Parathyroid adenoma (tissue), 2 donors: ENCODE data around the gene DNAH10.

Source experiments
- H2AFZ ChIP-seq: fragments of 300-600 bp; sonication (generic); one replicate; pipeline ENCODE4 v1.7.0; 2017; ENCODE audit warnings: antibody characterized with exemption, mild to moderate bottlenecking
- H3K27ac ChIP-seq: fragments of 300-600 bp; sonication (generic); one replicate; pipeline ENCODE4 v1.7.0; 2017
- H3K27me3 ChIP-seq: fragments of 300-600 bp; sonication (generic); one replicate; pipeline ENCODE4 v1.7.0; 2017; ENCODE audit warnings: low read length; ENCODE audit not compliant: control insufficient read depth, insufficient read depth
- H3K36me3 ChIP-seq: fragments of 300-600 bp; sonication (generic); one replicate; pipeline ENCODE4 v1.7.0; 2017; ENCODE audit warnings: low read length; ENCODE audit not compliant: control insufficient read depth, insufficient read depth
- H3K4me1 ChIP-seq: fragments of 300-600 bp; sonication (generic); one replicate; pipeline ENCODE4 v1.7.0; 2017; ENCODE audit warnings: control low read depth
- H3K4me2 ChIP-seq: fragments of 300-600 bp; sonication (generic); one replicate; pipeline ENCODE4 v1.7.0; 2017; ENCODE audit warnings: low read length
- H3K4me3 ChIP-seq: fragments of 300-600 bp; sonication (generic); one replicate; pipeline ENCODE4 v1.7.0; 2017; ENCODE audit warnings: low read depth, low read length
- H3K79me2 ChIP-seq: fragments of 300-600 bp; sonication (generic); one replicate; pipeline ENCODE4 v1.7.0; 2017; ENCODE audit warnings: control low read depth
- H3K9ac ChIP-seq: fragments of 300-600 bp; sonication (generic); one replicate; pipeline ENCODE4 v1.7.0; 2017; ENCODE audit warnings: mild to moderate bottlenecking
- H3K9me3 ChIP-seq: fragments of 300-600 bp; sonication (generic); one replicate; pipeline ENCODE4 v1.7.0; 2017; ENCODE audit warnings: low read length; ENCODE audit not compliant: control insufficient read depth
- TF ChIP-seq, protein P1 (sequence below): fragments of 300-600 bp; sonication (generic); IDR thresholded peaks from one replicate; pipeline ENCODE4 v1.7.0; 2017; ENCODE audit warnings: antibody characterized with exemption, mild to moderate bottlenecking
- donor health status: primary hyperparathyroidism.

DNAH10 gene

GRCh38 chr12:123843912-123844748 is 82.0 kb downstream of the DNAH10 start:
- TF ChIP-seq, protein P1, sequence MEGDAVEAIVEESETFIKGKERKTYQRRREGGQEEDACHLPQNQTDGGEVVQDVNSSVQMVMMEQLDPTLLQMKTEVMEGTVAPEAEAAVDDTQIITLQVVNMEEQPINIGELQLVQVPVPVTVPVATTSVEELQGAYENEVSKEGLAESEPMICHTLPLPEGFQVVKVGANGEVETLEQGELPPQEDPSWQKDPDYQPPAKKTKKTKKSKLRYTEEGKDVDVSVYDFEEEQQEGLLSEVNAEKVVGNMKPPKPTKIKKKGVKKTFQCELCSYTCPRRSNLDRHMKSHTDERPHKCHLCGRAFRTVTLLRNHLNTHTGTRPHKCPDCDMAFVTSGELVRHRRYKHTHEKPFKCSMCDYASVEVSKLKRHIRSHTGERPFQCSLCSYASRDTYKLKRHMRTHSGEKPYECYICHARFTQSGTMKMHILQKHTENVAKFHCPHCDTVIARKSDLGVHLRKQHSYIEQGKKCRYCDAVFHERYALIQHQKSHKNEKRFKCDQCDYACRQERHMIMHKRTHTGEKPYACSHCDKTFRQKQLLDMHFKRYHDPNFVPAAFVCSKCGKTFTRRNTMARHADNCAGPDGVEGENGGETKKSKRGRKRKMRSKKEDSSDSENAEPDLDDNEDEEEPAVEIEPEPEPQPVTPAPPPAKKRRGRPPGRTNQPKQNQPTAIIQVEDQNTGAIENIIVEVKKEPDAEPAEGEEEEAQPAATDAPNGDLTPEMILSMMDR, result no peak
- no peak overlapping the region for H3K4me2 ChIP-seq
- no peak overlapping the region for H3K27ac ChIP-seq
- H3K4me1 ChIP-seq, result no peaks in the 10 kb centered on the region
- H3K9me3 ChIP-seq, result no peaks in the 10 kb centered on the region
- no peak overlapping the region for H3K4me3 ChIP-seq
- H2AFZ ChIP-seq, result no peak overlapping the region
- no peak overlapping the region for H3K9ac ChIP-seq
- no peaks in the 10 kb centered on the region for H3K79me2 ChIP-seq
- H3K27me3 ChIP-seq, result no peaks in the 10 kb centered on the region
- H3K36me3 ChIP-seq, result no peaks in the 10 kb centered on the region

- H2AFZ ChIP-seq, result no peak overlapping the region
- H3K4me2 ChIP-seq, result no peak overlapping the region
- H3K36me3 ChIP-seq, result no peaks in the 10 kb centered on the region
- TF ChIP-seq, protein P1, result no peak
- no peak overlapping the region for H3K9ac ChIP-seq
- no peak overlapping the region for H3K27ac ChIP-seq
- H3K79me2 ChIP-seq, result no peaks in the 10 kb centered on the region
- H3K4me3 ChIP-seq, result no peak overlapping the region
- H3K4me1 ChIP-seq, result no peaks in the 10 kb centered on the region
- H3K9me3 ChIP-seq, result no peaks in the 10 kb centered on the region
- no peaks in the 10 kb centered on the region for H3K27me3 ChIP-seq
These were observed 83.8 kb downstream of the DNAH10 start for GRCh38 chr12:123845881-123846280.

DNA sequence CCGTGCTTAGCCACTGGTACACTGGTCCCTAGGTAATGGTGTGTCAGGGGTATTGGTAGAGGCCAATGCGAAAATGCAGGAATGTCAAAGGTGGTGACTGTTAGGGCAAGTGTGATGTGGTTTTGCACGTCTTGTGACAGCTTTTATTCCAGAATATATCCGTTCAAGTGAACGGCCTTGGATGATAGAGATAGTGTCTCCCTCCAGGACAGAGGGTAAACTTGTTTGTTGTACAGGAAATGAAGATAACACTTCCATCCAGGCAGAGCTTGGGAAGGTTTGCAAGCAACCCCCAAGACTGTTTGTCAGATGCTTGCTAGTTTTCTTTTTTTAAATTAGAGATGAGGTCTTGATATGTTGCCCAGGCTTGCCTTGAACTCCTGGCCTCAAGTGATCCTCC is 84.2 kb downstream of the DNAH10 start:
- Histone ChIP-seq H3K4me3 (no peak overlapping the region), H3K27ac (no peak overlapping the region), H3K27me3 (no peaks in the 10 kb centered on the region), H3K79me2 (no peaks in the 10 kb centered on the region), H2AFZ (no peak overlapping the region), H3K9me3 (no peaks in the 10 kb centered on the region), H3K9ac (no peak overlapping the region), H3K4me1 (no peaks in the 10 kb centered on the region), H3K36me3 (no peaks in the 10 kb centered on the region), H3K4me2 (no peak overlapping the region)
- TF ChIP-seq, protein P1, result no peak

GRCh38 chr12:123847019-123847418 is 84.9 kb downstream of the DNAH10 start:
- Histone ChIP-seq H3K36me3 (no peaks in the 10 kb centered on the region), H3K9ac (no peak overlapping the region), H2AFZ (no peak overlapping the region), H3K79me2 (no peaks in the 10 kb centered on the region), H3K4me3 (no peak overlapping the region), H3K4me2 (no peak overlapping the region), H3K9me3 (no peaks in the 10 kb centered on the region), H3K27ac (no peak overlapping the region), H3K27me3 (no peaks in the 10 kb centered on the region), H3K4me1 (no peaks in the 10 kb centered on the region)
- TF ChIP-seq, protein P1, result no peak

DNA sequence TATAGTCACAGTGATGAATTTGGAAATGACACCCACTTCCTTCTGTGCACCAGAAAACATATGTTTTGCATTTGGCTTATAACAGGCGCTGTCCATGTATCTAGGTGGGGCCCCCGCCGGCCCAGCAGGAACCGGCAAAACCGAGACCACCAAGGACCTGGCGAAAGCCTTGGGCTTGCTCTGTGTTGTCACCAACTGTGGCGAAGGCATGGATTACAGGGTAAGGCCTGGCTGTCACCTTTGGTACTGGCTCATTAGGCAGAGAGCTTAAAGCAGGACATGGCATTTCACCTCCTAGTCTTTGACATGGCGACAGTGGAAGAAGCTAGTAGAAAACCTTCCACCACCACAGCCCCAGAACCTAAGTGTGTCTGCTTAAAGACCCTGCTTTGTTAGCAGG is 85.8 kb downstream of the DNAH10 start:
- no peak overlapping the region for H3K4me2 ChIP-seq
- H3K36me3 ChIP-seq, result no peaks in the 10 kb centered on the region
- H2AFZ ChIP-seq, result no peak overlapping the region
- no peaks in the 10 kb centered on the region for H3K4me1 ChIP-seq
- no peak overlapping the region for H3K27ac ChIP-seq
- H3K79me2 ChIP-seq, result no peaks in the 10 kb centered on the region
- no peak overlapping the region for H3K4me3 ChIP-seq
- no peak overlapping the region for H3K9ac ChIP-seq
- no peaks in the 10 kb centered on the region for H3K9me3 ChIP-seq
- TF ChIP-seq, protein P1, result no peak
- H3K27me3 ChIP-seq, result no peaks in the 10 kb centered on the region
